ENCODE results near the gene THAP2.

THAP2 gene

DNA sequence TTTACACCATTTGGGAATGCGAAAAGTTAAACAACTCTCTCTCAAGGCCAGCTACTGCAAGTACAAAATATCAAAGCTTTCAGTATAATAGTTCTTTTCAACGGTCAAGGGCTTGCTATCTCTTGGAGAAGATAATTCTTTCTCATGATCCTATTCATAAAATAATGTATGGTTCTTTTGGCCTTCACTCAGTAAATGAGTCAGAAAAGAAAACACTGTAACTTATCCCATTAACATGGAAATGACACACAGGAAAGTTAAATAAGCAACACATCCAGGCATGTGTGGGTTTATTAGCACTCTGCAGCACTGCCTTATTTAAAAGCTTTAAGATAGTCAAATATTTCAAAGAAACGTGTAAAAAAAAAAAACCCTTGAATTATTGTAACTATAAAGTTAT, 37.3 kb upstream of the THAP2 start:
- TF ChIP-seq, protein P1, sequence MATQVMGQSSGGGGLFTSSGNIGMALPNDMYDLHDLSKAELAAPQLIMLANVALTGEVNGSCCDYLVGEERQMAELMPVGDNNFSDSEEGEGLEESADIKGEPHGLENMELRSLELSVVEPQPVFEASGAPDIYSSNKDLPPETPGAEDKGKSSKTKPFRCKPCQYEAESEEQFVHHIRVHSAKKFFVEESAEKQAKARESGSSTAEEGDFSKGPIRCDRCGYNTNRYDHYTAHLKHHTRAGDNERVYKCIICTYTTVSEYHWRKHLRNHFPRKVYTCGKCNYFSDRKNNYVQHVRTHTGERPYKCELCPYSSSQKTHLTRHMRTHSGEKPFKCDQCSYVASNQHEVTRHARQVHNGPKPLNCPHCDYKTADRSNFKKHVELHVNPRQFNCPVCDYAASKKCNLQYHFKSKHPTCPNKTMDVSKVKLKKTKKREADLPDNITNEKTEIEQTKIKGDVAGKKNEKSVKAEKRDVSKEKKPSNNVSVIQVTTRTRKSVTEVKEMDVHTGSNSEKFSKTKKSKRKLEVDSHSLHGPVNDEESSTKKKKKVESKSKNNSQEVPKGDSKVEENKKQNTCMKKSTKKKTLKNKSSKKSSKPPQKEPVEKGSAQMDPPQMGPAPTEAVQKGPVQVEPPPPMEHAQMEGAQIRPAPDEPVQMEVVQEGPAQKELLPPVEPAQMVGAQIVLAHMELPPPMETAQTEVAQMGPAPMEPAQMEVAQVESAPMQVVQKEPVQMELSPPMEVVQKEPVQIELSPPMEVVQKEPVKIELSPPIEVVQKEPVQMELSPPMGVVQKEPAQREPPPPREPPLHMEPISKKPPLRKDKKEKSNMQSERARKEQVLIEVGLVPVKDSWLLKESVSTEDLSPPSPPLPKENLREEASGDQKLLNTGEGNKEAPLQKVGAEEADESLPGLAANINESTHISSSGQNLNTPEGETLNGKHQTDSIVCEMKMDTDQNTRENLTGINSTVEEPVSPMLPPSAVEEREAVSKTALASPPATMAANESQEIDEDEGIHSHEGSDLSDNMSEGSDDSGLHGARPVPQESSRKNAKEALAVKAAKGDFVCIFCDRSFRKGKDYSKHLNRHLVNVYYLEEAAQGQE (IDR thresholded peaks at IDR 0.05; ENCODE audit: insufficient read depth in 1 of 2, low read depth in 2 of 2, low read length in 2 of 2): no peak
- peak; percentile 17; the same call in 1 of the 2 replicates for TF ChIP-seq SIN3A (IDR thresholded peaks at IDR 0.05; ENCODE audit: borderline replicate concordance, insufficient read depth, low read length)

DNA sequence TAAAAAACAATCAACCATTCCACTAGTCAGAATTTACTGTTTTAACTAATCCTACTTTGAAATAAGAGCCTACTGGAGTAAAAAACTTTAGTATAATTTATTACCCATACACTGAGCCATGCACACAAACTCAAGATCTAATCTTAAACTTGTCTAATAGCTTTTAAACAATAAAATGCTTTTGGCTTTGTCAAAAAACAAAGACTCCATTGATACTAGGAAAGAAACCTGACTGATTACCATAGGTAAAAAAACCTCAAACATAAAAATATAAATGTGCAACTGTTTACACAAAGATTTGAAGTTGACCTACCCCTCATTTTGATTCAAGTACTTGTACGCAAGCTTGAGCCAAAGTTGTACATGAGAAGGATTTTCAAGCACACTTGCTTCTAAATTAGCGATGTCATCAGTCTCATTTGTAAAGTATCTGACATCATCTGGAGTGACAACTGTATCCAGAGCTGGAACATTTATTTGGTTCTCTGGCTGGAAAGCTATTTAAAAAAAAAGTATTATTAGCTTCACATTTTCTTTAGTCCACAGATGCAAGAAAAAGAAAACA, 36.6 kb upstream of the THAP2 start:
- no peak for TF ChIP-seq TAF1 (IDR thresholded peaks at IDR 0.05; ENCODE audit: borderline replicate concordance, insufficient read depth, low read length)
- TF ChIP-seq SIN3A (IDR thresholded peaks at IDR 0.05; ENCODE audit: borderline replicate concordance, insufficient read depth, low read length): no peak
- TF ChIP-seq FOXP2 (optimal IDR thresholded peaks at IDR 0.05; ENCODE audit: borderline replicate concordance, extremely low read depth, extremely low read length, insufficient read depth): no peak
- TF ChIP-seq, protein P1 (IDR thresholded peaks at IDR 0.05; ENCODE audit: insufficient read depth in 1 of 2, low read depth in 2 of 2, low read length in 2 of 2): no peak
- TF ChIP-seq POLR2AphosphoS5 (IDR thresholded peaks at IDR 0.05; ENCODE audit: low read depth, low read length): no peak

DNA sequence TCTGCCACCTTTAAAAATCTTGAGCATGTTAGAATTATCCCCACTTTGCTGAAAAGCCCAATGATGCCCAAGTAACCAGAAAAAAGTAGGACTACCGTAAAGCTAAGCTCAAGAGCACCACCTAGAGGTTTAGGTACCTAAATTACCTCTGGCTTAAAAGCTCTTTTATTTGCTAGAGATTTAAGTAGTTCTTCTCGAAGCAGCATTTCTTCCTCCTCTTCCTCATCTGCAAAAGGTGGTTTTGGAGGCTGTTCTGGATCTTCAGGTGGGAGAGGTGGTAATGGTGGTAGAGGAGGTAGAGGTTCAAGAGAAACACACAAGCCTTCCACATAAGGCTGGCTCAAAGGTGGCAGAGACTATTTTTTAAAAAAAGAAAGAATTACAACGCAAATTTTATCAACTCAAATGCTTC, 27.4 kb upstream of the THAP2 start:
- no peak for TF ChIP-seq TAF1 (IDR thresholded peaks at IDR 0.05; ENCODE audit: borderline replicate concordance, insufficient read depth, low read length)
- no peak for TF ChIP-seq POLR2AphosphoS5 (IDR thresholded peaks at IDR 0.05; ENCODE audit: low read depth, low read length)
- TF ChIP-seq, protein P1 (IDR thresholded peaks at IDR 0.05; ENCODE audit: insufficient read depth in 1 of 2, low read depth in 2 of 2, low read length in 2 of 2): no peak
- TF ChIP-seq FOXP2 (optimal IDR thresholded peaks at IDR 0.05; ENCODE audit: borderline replicate concordance, extremely low read depth, extremely low read length, insufficient read depth): no peak
- TF ChIP-seq SIN3A (IDR thresholded peaks at IDR 0.05; ENCODE audit: borderline replicate concordance, insufficient read depth, low read length): no peak

DNA sequence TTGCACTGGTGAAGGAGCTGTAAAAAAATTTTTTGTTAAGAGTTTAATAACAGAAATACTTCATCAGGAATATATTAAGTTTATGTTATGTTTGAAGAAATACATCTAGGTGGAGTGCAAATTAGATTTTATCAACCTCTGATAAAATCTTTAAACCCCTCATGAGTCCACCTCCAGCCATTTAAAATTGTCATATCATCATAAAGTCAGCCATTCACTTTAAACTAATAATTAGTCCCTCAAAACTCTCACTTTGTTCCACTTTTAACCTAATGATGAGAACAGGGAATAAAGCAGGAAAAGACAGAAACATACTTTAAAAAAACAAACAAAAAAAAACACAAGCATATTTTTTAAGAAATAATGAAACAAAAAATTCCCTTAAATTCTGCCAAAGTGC, 25.6 kb upstream of the THAP2 start:
- TF ChIP-seq SIN3A (IDR thresholded peaks at IDR 0.05; ENCODE audit: borderline replicate concordance, insufficient read depth, low read length) (no peak), TAF1 (IDR thresholded peaks at IDR 0.05; ENCODE audit: borderline replicate concordance, insufficient read depth, low read length) (no peak), POLR2AphosphoS5 (IDR thresholded peaks at IDR 0.05; ENCODE audit: low read depth, low read length) (no peak), FOXP2 (optimal IDR thresholded peaks at IDR 0.05; ENCODE audit: borderline replicate concordance, extremely low read depth, extremely low read length, insufficient read depth) (no peak)
- TF ChIP-seq, protein P1 (IDR thresholded peaks at IDR 0.05; ENCODE audit: insufficient read depth in 1 of 2, low read depth in 2 of 2, low read length in 2 of 2): no peak

DNA sequence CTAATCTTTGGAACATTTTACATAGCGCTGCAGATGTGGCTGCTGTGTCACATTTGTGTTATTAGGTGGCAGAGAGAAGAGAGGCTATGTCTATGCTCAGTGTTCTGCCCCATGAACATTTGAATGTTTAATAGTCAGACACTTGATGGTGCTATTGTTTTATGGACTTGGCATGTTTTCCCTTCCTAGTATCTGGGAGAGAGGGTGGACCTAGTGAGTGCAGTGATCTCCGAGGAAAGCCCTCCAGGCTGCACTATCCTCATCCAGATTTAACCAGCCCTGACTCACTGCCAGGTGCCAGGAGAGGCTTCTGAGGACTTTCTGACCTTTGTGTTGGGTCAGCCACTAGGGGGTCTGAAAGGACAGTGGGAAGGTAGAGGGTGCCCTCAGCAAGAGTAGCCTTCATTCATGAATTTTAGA, 24.8 kb upstream of the THAP2 start:
- TF ChIP-seq FOXP2 (optimal IDR thresholded peaks at IDR 0.05; ENCODE audit: borderline replicate concordance, extremely low read depth, extremely low read length, insufficient read depth) (no peak), SIN3A (IDR thresholded peaks at IDR 0.05; ENCODE audit: borderline replicate concordance, insufficient read depth, low read length) (no peak), POLR2AphosphoS5 (IDR thresholded peaks at IDR 0.05; ENCODE audit: low read depth, low read length) (no peak), TAF1 (IDR thresholded peaks at IDR 0.05; ENCODE audit: borderline replicate concordance, insufficient read depth, low read length) (no peak)
- TF ChIP-seq, protein P1 (IDR thresholded peaks at IDR 0.05; ENCODE audit: insufficient read depth in 1 of 2, low read depth in 2 of 2, low read length in 2 of 2): no peak

Measured in PFSK-1 (cell line).